CD4-positive, alpha-beta T cell (primary cell): Measurements from ENCODE around the gene P3H3. TPM values are rescaled to one million over a fixed set of nuclear protein-coding genes. Genes with fewer than 3 reads are reported as not detected.

ENCODE experiments used
- ATAC-seq: fragments of 200-7000 bp; cut with Tn5 transposase; one replicate; pipeline ENCODE4 v1.10.0; 2022; ENCODE audit warnings: mild to moderate bottlenecking; ENCODE audit not compliant: poor library complexity
- CTCF ChIA-PET: fragments of 350-600 bp; sonication (Branson Sonifier 250); formaldehyde crosslinking; loops from one replicate; lab custom pipeline; 2021; ENCODE audit warnings: antibody characterized with exemption, inconsistent platforms; lab: Charles Lee
- POLR2A ChIA-PET: fragments of 350-600 bp; sonication (Branson Sonifier 250); formaldehyde crosslinking; loops from one replicate; lab custom pipeline; 2021; ENCODE audit warnings: antibody characterized with exemption, inconsistent platforms; lab: Charles Lee
- DNase-seq, 14 experiments: peaks; one replicate each; pipeline ENCODE4 v3.0.0-alpha.2; 2013 to 2020; ENCODE audit warnings: mixed read lengths in 2 of 14
- H3K27ac ChIP-seq, 2 donors: one replicate each; pipeline versions ENCODE4 v1.5.1 to v1.7.0; 2013; ENCODE audit warnings: low read length in 2 of 2, low read depth in 1 of 2, mild to moderate bottlenecking in 1 of 2
- H3K27me3 ChIP-seq, 2 experiments: 1 replicate in 1 of 2; 2 replicates in 1 of 2; pipeline versions ENCODE4 v1.6.1 to v1.7.0; 2013; ENCODE audit warnings: low read length in 2 of 2, control low read depth in 1 of 2, mild to moderate bottlenecking in 1 of 2, moderate library complexity in 1 of 2; ENCODE audit not compliant: insufficient read depth in 2 of 2, control insufficient read depth in 1 of 2
- H3K36me3 ChIP-seq: one replicate; pipeline ENCODE4 v1.6.1; 2013; ENCODE audit warnings: low read length, control low read depth; ENCODE audit not compliant: insufficient read depth
- H3K4me1 ChIP-seq: one replicate; pipeline ENCODE4 v1.6.1; 2013; ENCODE audit warnings: low read length, control low read depth; ENCODE audit not compliant: insufficient read depth
- H3K4me3 ChIP-seq: one replicate; pipeline ENCODE4 v1.5.1; 2013; ENCODE audit warnings: mild to moderate bottlenecking, low read length, moderate library complexity
- H3K9me3 ChIP-seq, 2 experiments: 1 replicate in 1 of 2; 2 replicates in 1 of 2; pipeline versions ENCODE4 v1.6.1 to v1.7.0; 2013; ENCODE audit warnings: low read length in 2 of 2, mild to moderate bottlenecking in 2 of 2, control low read depth in 1 of 2, moderate library complexity in 1 of 2; ENCODE audit not compliant: control insufficient read depth in 1 of 2, insufficient read depth in 1 of 2
- H3K27ac Mint-ChIP-seq: one replicate; pipeline ENCODE4 v1.8.0; 2020; ENCODE audit warnings: mixed read lengths
- H3K27me3 Mint-ChIP-seq: one replicate; pipeline ENCODE4 v1.8.0; 2021; ENCODE audit warnings: mixed read lengths
- H3K36me3 Mint-ChIP-seq: one replicate; pipeline ENCODE4 v1.8.0; 2021; ENCODE audit warnings: low read depth, mixed read lengths
- H3K4me1 Mint-ChIP-seq: one replicate; pipeline ENCODE4 v1.8.0; 2021; ENCODE audit warnings: low read depth, mixed read lengths
- H3K4me3 Mint-ChIP-seq: one replicate; pipeline ENCODE4 v1.8.0; 2020; ENCODE audit warnings: mild to moderate bottlenecking, mixed read lengths
- H3K9me3 Mint-ChIP-seq: one replicate; pipeline ENCODE4 v1.8.0; 2020; ENCODE audit warnings: mixed read lengths
- CTCF ChIP-seq: fragments of 200-600 bp; IDR thresholded peaks from one replicate; pipeline ENCODE4 v1.8.0; 2022; ENCODE audit warnings: antibody characterized with exemption, mild to moderate bottlenecking
- intact Hi-C, 2 experiments: fragments of 100-400 bp; cut with DNase I in 1 of 2; cut with micrococcal nuclease in 1 of 2; formaldehyde crosslinking; loops; one replicate each; pipeline versions ENCODE4 v1.15.1 to v1.9.0; 2023 to 2025; cut with DNase I, micrococcal nuclease
- total RNA-seq, 174 experiments: library from RNA in 2 of 174; stranded (reverse) in 2 of 174; gene quantifications; one replicate each; pipeline ENCODE4 v1.2.3 and lab custom pipeline; 2021 to 2026

Gene P3H3
- total RNA-seq, 2 experiments from 2014 or later = 2.5 to 4.1 TPM

GRCh38 chr12:6834873-6835272, 6.7 kb downstream of the P3H3 start:
- no peak for ATAC-seq
- no peaks in the 10 kb centered on the region for H3K36me3 ChIP-seq
- Mint-ChIP-seq H3K36me3 (no peaks in the 10 kb centered on the region), H3K4me1 (peaks cover 6% of the 10 kb centered on the region), H3K27ac (no peak overlapping the region), H3K4me3 (no peak overlapping the region), H3K27me3 (peaks cover 4% of the 10 kb centered on the region), H3K9me3 (no peaks in the 10 kb centered on the region)
- peaks cover 6% of the 10 kb centered on the region for H3K4me1 ChIP-seq
- intact Hi-C loops = loop anchor here (1.0 kb wide), 1 partner anchor 82 kb away; the partner anchor contains the start of gene MLF2 (in 2 of the 2)
- DNase-seq = no peak
- no peak overlapping the region for H3K4me3 ChIP-seq
- H3K27ac ChIP-seq = no peak overlapping the region
- CTCF ChIA-PET = interaction anchor here (1.2 to 2.6 kb wide), 8 partner anchors 14 to 126 kb away, joined by 3 to 11 read pairs (median 4); partner anchors contain the start of genes CDCA3, SPSB2 and USP5
- no peaks in the 10 kb centered on the region for H3K9me3 ChIP-seq
- no peak for TF ChIP-seq CTCF
- H3K27me3 ChIP-seq = peaks cover 0 to 3% of the 10 kb centered on the region in 2 experiments
- POLR2A ChIA-PET = interaction anchor here (0.9 to 2.4 kb wide), 2 partner anchors 38 to 82 kb away, joined by 3 to 9 read pairs; partner anchors contain the start of genes MLF2 and SPSB2

- H3K9me3 ChIP-seq = no peaks in the 10 kb centered on the region
- POLR2A ChIA-PET = interaction anchor here (0.9 kb wide), 1 partner anchor 15 kb away, joined by 3 read pairs; the partner anchor contains the start of gene CDCA3
- Mint-ChIP-seq H3K4me3 (no peak overlapping the region), H3K36me3 (no peaks in the 10 kb centered on the region), H3K27ac (no peak overlapping the region), H3K4me1 (peaks cover 6% of the 10 kb centered on the region), H3K27me3 (no peaks in the 10 kb centered on the region), H3K9me3 (no peaks in the 10 kb centered on the region)
- TF ChIP-seq CTCF = no peak
- no peaks in the 10 kb centered on the region for H3K36me3 ChIP-seq
- H3K27ac ChIP-seq = no peak overlapping the region
- H3K27me3 ChIP-seq = no peaks in the 10 kb centered on the region
- H3K4me3 ChIP-seq = no peak overlapping the region
- CTCF ChIA-PET = interaction anchor here (2.0 kb wide), 1 partner anchor 36 kb away, joined by 7 read pairs; the partner anchor contains the start of gene SPSB2
- DNase-seq (no peak), ATAC-seq (no peak)
- peaks cover 5% of the 10 kb centered on the region for H3K4me1 ChIP-seq
- intact Hi-C loops = no loop called here
These were observed 8.6 kb downstream of the P3H3 start for GRCh38 chr12:6836851-6837250.

DNA sequence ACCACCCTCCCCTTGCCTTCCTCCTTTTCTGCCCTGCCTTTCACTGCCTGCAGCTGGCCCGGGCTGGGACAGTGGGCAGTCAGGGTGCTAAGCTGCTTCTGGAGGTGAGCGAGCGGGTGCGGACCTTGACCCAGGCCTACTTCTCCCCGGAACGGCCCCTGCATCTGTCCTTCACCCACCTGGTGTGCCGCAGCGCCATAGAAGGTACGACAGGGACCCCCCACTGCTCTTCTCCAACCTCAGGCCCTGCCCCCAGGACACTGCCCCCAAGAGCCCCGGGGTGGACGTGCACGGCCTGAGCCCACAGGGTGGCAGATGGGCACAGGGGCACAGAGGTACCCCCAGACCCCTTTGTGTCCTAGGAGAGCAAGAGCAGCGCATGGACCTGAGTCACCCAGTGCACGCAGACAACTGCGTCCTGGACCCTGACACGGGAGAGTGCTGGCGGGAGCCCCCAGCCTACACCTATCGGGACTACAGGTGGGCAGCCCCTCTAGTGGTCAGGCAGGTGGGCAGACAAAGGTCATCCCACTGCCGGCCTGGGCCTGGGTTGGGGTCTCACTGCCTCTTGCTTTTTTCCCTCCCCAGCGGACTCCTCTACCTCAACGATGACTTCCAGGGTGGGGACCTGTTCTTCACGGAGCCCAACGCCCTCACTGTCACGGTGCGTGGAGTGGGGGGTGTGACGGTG, 9.3 kb downstream of the P3H3 start:
- Histone ChIP-seq H3K4me3 (no peak overlapping the region), H3K27me3 (no peaks in the 10 kb centered on the region), H3K9me3 (no peaks in the 10 kb centered on the region), H3K36me3 (no peaks in the 10 kb centered on the region), H3K4me1 (peaks cover 5% of the 10 kb centered on the region), H3K27ac (no peak overlapping the region)
- intact Hi-C loops = no loop called here
- H3K27me3 Mint-ChIP-seq = no peaks in the 10 kb centered on the region
- no peak for ATAC-seq
- no peaks in the 10 kb centered on the region for H3K9me3 Mint-ChIP-seq
- TF ChIP-seq CTCF = no peak
- H3K27ac Mint-ChIP-seq = no peak overlapping the region
- H3K4me3 Mint-ChIP-seq = no peak overlapping the region
- CTCF ChIA-PET = no interaction called here
- H3K36me3 Mint-ChIP-seq = no peaks in the 10 kb centered on the region
- no peak for DNase-seq
- POLR2A ChIA-PET = interaction anchor here (0.9 kb wide), 1 partner anchor 14 kb away, joined by 3 read pairs; the partner anchor contains the start of gene CDCA3
- peaks cover 6% of the 10 kb centered on the region for H3K4me1 Mint-ChIP-seq
